Esophagus squamous epithelium (tissue), 5 donors: ENCODE results near the gene MOGAT1. TPM values are rescaled to one million over a fixed set of nuclear protein-coding genes. Genes with fewer than 3 reads are reported as not detected.

ENCODE experiments used
- DNase-seq: peaks from one replicate; lab custom pipeline; 2025; lab: John Stamatoyannopoulos, UW
- H3K27ac ChIP-seq, 4 donors: fragments of 200-600 bp; sonication (generic); one replicate each; pipeline ENCODE4 v1.5.1; 2016 to 2019; ENCODE audit warnings: mild to moderate bottlenecking in 1 of 4
- H3K27me3 ChIP-seq, 4 donors: fragments of 200-600 bp; sonication (generic); 1 replicate in 3 of 4; 2 replicates in 1 of 4; pipeline versions ENCODE4 v1.5.1 to v1.6.0; 2017 to 2021; ENCODE audit warnings: antibody characterized with exemption in 1 of 4
- H3K36me3 ChIP-seq, 3 donors: fragments of 200-600 bp; sonication (generic); one replicate each; pipeline ENCODE4 v1.5.1; 2016 to 2019
- H3K4me1 ChIP-seq, 3 donors: fragments of 200-600 bp; sonication (generic); one replicate each; pipeline ENCODE4 v1.5.1; 2017 to 2019
- H3K4me3 ChIP-seq, 4 donors: fragments of 200-600 bp; sonication (generic); 1 replicate in 3 of 4; 2 replicates in 1 of 4; pipeline ENCODE4 v1.5.1; 2016 to 2019; ENCODE audit warnings: mild to moderate bottlenecking in 2 of 4, moderate library complexity in 1 of 4
- H3K9me3 ChIP-seq, 3 donors: fragments of 200-600 bp; sonication (generic); one replicate each; pipeline ENCODE4 v1.5.1; 2016 to 2019
- CTCF ChIP-seq, 6 experiments: fragments of 450-650 bp in 4 of 6; fragments of 200-600 bp in 2 of 6; sonication (generic) in 2 of 6; IDR thresholded peaks; one replicate each; pipeline ENCODE4 v1.5.1; 2016 to 2019; ENCODE audit warnings: antibody characterized with exemption in 6 of 6, mild to moderate bottlenecking in 4 of 6, moderate library complexity in 4 of 6
- POLR2A ChIP-seq, 4 donors: fragments of 450-650 bp; IDR thresholded peaks; one replicate each; pipeline ENCODE4 v1.6.1; 2017; ENCODE audit warnings: antibody characterized with exemption in 4 of 4, mild to moderate bottlenecking in 4 of 4, moderate library complexity in 3 of 4
- WGBS, 2 donors: methylation state at CpG; one replicate each; pipeline ENCODE4 v1.1.5; 2018; 5-methylcytosine and 5-hydroxymethylcytosine counted together
- intact Hi-C: fragments of 100-400 bp; cut with DNase I; formaldehyde crosslinking; loops from one replicate; pipeline ENCODE4 v1.15.0; 2022
- total RNA-seq, 4 donors: library from RNA; depleted of rRNA; stranded (reverse); fragments of >200 nt; gene quantifications; one replicate each; pipeline ENCODE4 v1.1.0, GENCODE V29; 2016
- donor health status: DM: yes; HTN: yes; CAD: no.

MOGAT1 gene
- total RNA-seq, 4 donors from 2014 or later, result not detected

GRCh38 chr2:222756951-222757650 is 85.6 kb downstream of the MOGAT1 start:
- no peak for DNase-seq
- no peaks in the 10 kb centered on the region for H3K9me3 ChIP-seq

More at GRCh38 chr2:222756951-222757650, 85.6 kb downstream of the MOGAT1 start:
- Histone ChIP-seq H3K27me3 (no peaks in the 10 kb centered on the region), H3K36me3 (no peaks in the 10 kb centered on the region), H3K27ac (no peak overlapping the region), H3K4me1 (peaks cover 0 to 22% (median 4%) of the 10 kb centered on the region in 3 donors), H3K4me3 (no peak overlapping the region)
- WGBS, 2 donors, result 58 to 63% methylated on average over 5 of the region's 5 CpGs
- TF ChIP-seq CTCF (IDR thresholded peaks at IDR 0.05), result no peak
- TF ChIP-seq POLR2A (IDR thresholded peaks at IDR 0.05), result no peak
- intact Hi-C loops, result no loop called here

Other genes with a start within 250 kb of the MOGAT1 start
- gene SGPP2, start 247.1 kb upstream of the MOGAT1 start, total RNA-seq, result 10 to 100 TPM; 33.6 to 66.0 (median 49.4) TPM
- gene FARSB, start 15.6 kb upstream of the MOGAT1 start, total RNA-seq, result 10 to 100 TPM in 3 of 4 donors, 1 to 10 TPM in 1; 9.7 to 26.8 (median 20.9) TPM
- gene ACSL3, start 189.4 kb downstream of the MOGAT1 start, total RNA-seq, result 10 to 100 TPM; 62.4 to 84.6 (median 76.6) TPM